K562 (cell line): ENCODE results near the gene OCRL. TPM values are rescaled to one million over a fixed set of nuclear protein-coding genes. Genes with fewer than 3 reads are reported as not detected.

Experiments used
- CHD7 ChIP-seq: fragments of 200-600 bp; sonication (generic); IDR thresholded peaks from one replicate; pipeline ENCODE4 v1.6.1; 2012; ENCODE audit warnings: mild to moderate bottlenecking, low read depth, low read length, inconsistent platforms
- CREB3L1 ChIP-seq: fragments of 450-650 bp; IDR thresholded peaks from 2 replicates; pipeline ENCODE4 v1.6.1; 2014; ENCODE audit warnings: low read depth, mild to moderate bottlenecking, moderate library complexity, borderline replicate concordance
- E2F6 ChIP-seq, 2 experiments: IDR thresholded peaks; 2 replicates each; pipeline ENCODE4 v1.6.1; 2011; ENCODE audit warnings: borderline replicate concordance in 1 of 2, control low read depth in 1 of 2, low read depth in 1 of 2, low read length in 1 of 2, mild to moderate bottlenecking in 1 of 2, mixed read lengths in 1 of 2, moderate library complexity in 1 of 2; ENCODE audit not compliant: insufficient read depth in 1 of 2, insufficient read length in 1 of 2, poor library complexity in 1 of 2, severe bottlenecking in 1 of 2; ENCODE audit errors: extremely low read depth in 1 of 2
- GATAD2B ChIP-seq: fragments of 450-650 bp; IDR thresholded peaks from 2 replicates; pipeline ENCODE4 v1.6.1; 2017; ENCODE audit warnings: mild to moderate bottlenecking, borderline replicate concordance
- KDM5B ChIP-seq: fragments of 200-600 bp; sonication (generic); IDR thresholded peaks from 2 replicates; pipeline ENCODE4 v1.6.1; 2012; ENCODE audit warnings: low read depth, mild to moderate bottlenecking, moderate library complexity, low read length, control low read depth, inconsistent platforms; ENCODE audit not compliant: insufficient replicate concordance
- KHSRP ChIP-seq: fragments of 450-650 bp; IDR thresholded peaks from 2 replicates; pipeline ENCODE4 v1.6.1; 2017
- NCOA1 ChIP-seq: fragments of 450-650 bp; IDR thresholded peaks from 2 replicates; pipeline ENCODE4 v1.6.1; 2016; ENCODE audit warnings: low read depth
- NCOA2 ChIP-seq, 2 experiments: fragments of 450-650 bp; IDR thresholded peaks; 2 replicates each; pipeline ENCODE4 v1.6.1; 2018; ENCODE audit warnings: mild to moderate bottlenecking in 2 of 2, moderate library complexity in 1 of 2; ENCODE audit not compliant: partially characterized antibody in 2 of 2
- POLR2B ChIP-seq: fragments of 450-650 bp; IDR thresholded peaks from 2 replicates; pipeline ENCODE4 v1.6.1; 2018; ENCODE audit warnings: low read depth; ENCODE audit not compliant: partially characterized antibody
- PTRF ChIP-seq: fragments of 450-650 bp; IDR thresholded peaks from 2 replicates; pipeline ENCODE4 v1.6.1; 2016; ENCODE audit warnings: mild to moderate bottlenecking, missing genetic modification characterization, missing compliant biosample characterization
- PYGO2 ChIP-seq: fragments of 450-650 bp; IDR thresholded peaks from 2 replicates; pipeline ENCODE4 v1.6.1; 2016; ENCODE audit warnings: mild to moderate bottlenecking, missing genetic modification characterization, moderate library complexity, missing compliant biosample characterization
- RAD21 ChIP-seq, 2 experiments: fragments of 250-450 bp in 1 of 2; fragments of 450-650 bp in 1 of 2; sonication (Bioruptor Pico) in 1 of 2; formaldehyde crosslinking in 1 of 2; IDR thresholded peaks in 1 of 2; conservative IDR thresholded peaks in 1 of 2; 2 replicates each; pipeline versions ENCODE4 v1.4.0 to v1.8.0; 2020 to 2022; ENCODE audit warnings: mild to moderate bottlenecking in 2 of 2, moderate library complexity in 1 of 2
- SNIP1 ChIP-seq: fragments of 450-650 bp; IDR thresholded peaks from 2 replicates; pipeline ENCODE4 v1.7.1; 2017; ENCODE audit warnings: low read depth, mild to moderate bottlenecking
- ZNF695 ChIP-seq: fragments of 450-650 bp; formaldehyde crosslinking; IDR thresholded peaks from 2 replicates; pipeline ENCODE4 v1.4.0; 2020; ENCODE audit warnings: mild to moderate bottlenecking, moderate library complexity
- ZNF696 ChIP-seq: fragments of 250-450 bp; sonication (Bioruptor Pico); conservative IDR thresholded peaks from 2 replicates; pipeline ENCODE4 v1.4.0; 2020; ENCODE audit warnings: mild to moderate bottlenecking, moderate library complexity
- polyA plus RNA-seq, 8 experiments: library from polyadenylated mRNA; depleted of rRNA in 4 of 8; stranded (reverse) in 5 of 8; unstranded in 3 of 8; fragments of >200 nt; fragmentation: Nextera tagmentation in 2 of 8; fragmentation: Illumina TruSeq in 1 of 8; extraction: Ambion mirVana in 2 of 8; extraction: Trizol in 1 of 8; gene quantifications; 2 replicates each; pipeline versions ENCODE4 v1.2.1 to v1.2.3, GENCODE V29; 2011 to 2014; ENCODE audit warnings: inconsistent platforms in 1 of 8, missing spikeins in 1 of 8
- total RNA-seq, 7 experiments: library from RNA; depleted of rRNA in 6 of 7; stranded (reverse); fragments of >200 nt in 6 of 7; fragmentation: Illumina TruSeq in 2 of 7; extraction: Trizol in 2 of 7; gene quantifications; 2 replicates each; pipeline versions ENCODE4 v1.2.1 to v1.2.3, GENCODE V29; 2011 to 2021; ENCODE audit warnings: low replicate concordance in 1 of 7

Gene OCRL
- total and polyA plus RNA-seq, 9 of the 15 experiments (the other 6 are each of a cell fraction or from before 2014, with no cell fraction given): 2.2 to 23.4 (median 11.9) TPM

- TF ChIP-seq CHD7: no peak
- no peak for TF ChIP-seq KDM5B
- TF ChIP-seq ZNF695 (CRISPR knock-in tag): no peak
- TF ChIP-seq E2F6 (IDR thresholded peaks at IDR 0.05; ENCODE audit: borderline replicate concordance in 1 of 2, extremely low read depth in 1 of 2, insufficient read depth in 1 of 2, insufficient read length in 1 of 2, low read depth in 1 of 2, low read length in 1 of 2, poor library complexity in 1 of 2, severe bottlenecking in 1 of 2): no peak
- no peak for TF ChIP-seq PYGO2 (tag)
- TF ChIP-seq KHSRP: no peak
- no peak for TF ChIP-seq NCOA1
- TF ChIP-seq ZNF696: no peak
- no peak for TF ChIP-seq GATAD2B
- TF ChIP-seq NCOA2 (IDR thresholded peaks at IDR 0.05; ENCODE audit: partially characterized antibody in 2 of 2): no peak
- TF ChIP-seq SNIP1: no peak
- no peak for TF ChIP-seq CREB3L1
- no peak for TF ChIP-seq PTRF (tag)
- no peak for TF ChIP-seq POLR2B
- no peak for TF ChIP-seq RAD21 (CRISPR knock-in tag; conservative IDR thresholded peaks at IDR 0.05 in 1 of 2, IDR thresholded peaks at IDR 0.05 in 1 of 2)
These were observed 59.4 kb downstream of the OCRL start (continued) for GRCh38 chrX:129599499-129599898.
